KMS-11 (cell line): ENCODE measurements around the gene NKX2-1.
"Not testable (repeated sequence)": the region's sequence is repeated elsewhere in the genome, so short reads cannot be mapped to it uniquely, and the experiment has no call there.

Experiments
- H2AFZ ChIP-seq: fragments of 200-600 bp; sonication (generic); 2 replicates; pipeline ENCODE4 v1.6.1; 2016; ENCODE audit warnings: antibody characterized with exemption, mixed run types, low read depth
- H3K27ac ChIP-seq: fragments of 200-600 bp; sonication (generic); 2 replicates; pipeline ENCODE4 v1.6.1; 2016; ENCODE audit warnings: mild to moderate bottlenecking, mixed run types
- H3K27me3 ChIP-seq: fragments of 200-600 bp; sonication (generic); 2 replicates; pipeline ENCODE4 v1.6.1; 2017; ENCODE audit warnings: mild to moderate bottlenecking, low read depth, mixed run types, moderate library complexity; ENCODE audit not compliant: insufficient read depth
- H3K36me3 ChIP-seq: fragments of 200-600 bp; sonication (generic); 2 replicates; pipeline ENCODE4 v1.6.1; 2017; ENCODE audit warnings: mild to moderate bottlenecking, mixed run types; ENCODE audit not compliant: insufficient read depth
- H3K4me1 ChIP-seq: fragments of 200-600 bp; sonication (generic); 2 replicates; pipeline ENCODE4 v1.6.1; 2016; ENCODE audit warnings: mild to moderate bottlenecking, low read depth, mixed run types; ENCODE audit not compliant: poor library complexity, severe bottlenecking
- H3K4me2 ChIP-seq: fragments of 200-600 bp; sonication (generic); 2 replicates; pipeline ENCODE4 v1.7.0; 2016; ENCODE audit warnings: mild to moderate bottlenecking, mixed run types
- H3K4me3 ChIP-seq: fragments of 200-600 bp; sonication (generic); IDR thresholded peaks from 2 replicates; pipeline ENCODE4 v1.6.1; 2017; ENCODE audit warnings: low read depth, low read length, mixed read lengths; ENCODE audit not compliant: insufficient read depth
- H3K79me2 ChIP-seq: fragments of 200-600 bp; sonication (generic); 2 replicates; pipeline ENCODE4 v1.6.1; 2016; ENCODE audit warnings: low read depth, mixed run types; ENCODE audit not compliant: insufficient read depth
- H3K9ac ChIP-seq: fragments of 200-600 bp; sonication (generic); 2 replicates; pipeline ENCODE4 v1.6.1; 2016; ENCODE audit warnings: mild to moderate bottlenecking, mixed run types
- H4K20me1 ChIP-seq: fragments of 200-600 bp; sonication (generic); 2 replicates; pipeline ENCODE4 v1.6.1; 2016; ENCODE audit warnings: mild to moderate bottlenecking, mixed run types; ENCODE audit not compliant: insufficient read depth
- TF ChIP-seq, protein P1 (sequence below): fragments of 200-600 bp; sonication (generic); conservative IDR thresholded peaks from 2 replicates; pipeline ENCODE4 v1.6.1; 2017; ENCODE audit warnings: low read depth, mild to moderate bottlenecking, antibody characterized with exemption, low read length, moderate library complexity, mixed read lengths

Gene NKX2-1

DNA sequence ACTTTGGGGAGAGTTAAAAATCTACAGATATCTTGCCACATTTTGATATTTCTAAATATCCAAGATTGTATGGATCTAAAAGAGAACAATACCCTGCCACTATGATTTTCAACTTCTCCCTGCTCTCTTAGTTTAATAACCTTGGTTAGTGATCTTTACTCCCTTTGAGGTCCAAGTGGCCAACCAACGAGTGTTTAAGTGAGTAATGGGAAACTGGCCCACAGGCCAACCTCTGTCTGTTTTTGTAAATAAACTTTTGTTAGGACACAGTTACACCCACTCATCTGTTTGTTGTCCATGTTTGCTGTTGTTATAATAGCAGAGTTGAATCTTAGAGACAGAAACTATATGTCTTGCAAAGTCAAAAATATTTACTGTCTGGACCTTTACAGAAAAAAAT is 30.9 kb upstream of the NKX2-1 start:
- Histone ChIP-seq H3K79me2 (no peaks in the 10 kb centered on the region), H3K4me2 (no peak overlapping the region), H3K4me3 (no peak overlapping the region), H3K36me3 (no peaks in the 10 kb centered on the region), H3K9ac (no peak overlapping the region), H2AFZ (no peak overlapping the region), H3K27me3 (no peaks in the 10 kb centered on the region), H3K27ac (no peak overlapping the region), H3K4me1 (no peaks in the 10 kb centered on the region), H4K20me1 (no peaks in the 10 kb centered on the region)
- TF ChIP-seq, protein P1, sequence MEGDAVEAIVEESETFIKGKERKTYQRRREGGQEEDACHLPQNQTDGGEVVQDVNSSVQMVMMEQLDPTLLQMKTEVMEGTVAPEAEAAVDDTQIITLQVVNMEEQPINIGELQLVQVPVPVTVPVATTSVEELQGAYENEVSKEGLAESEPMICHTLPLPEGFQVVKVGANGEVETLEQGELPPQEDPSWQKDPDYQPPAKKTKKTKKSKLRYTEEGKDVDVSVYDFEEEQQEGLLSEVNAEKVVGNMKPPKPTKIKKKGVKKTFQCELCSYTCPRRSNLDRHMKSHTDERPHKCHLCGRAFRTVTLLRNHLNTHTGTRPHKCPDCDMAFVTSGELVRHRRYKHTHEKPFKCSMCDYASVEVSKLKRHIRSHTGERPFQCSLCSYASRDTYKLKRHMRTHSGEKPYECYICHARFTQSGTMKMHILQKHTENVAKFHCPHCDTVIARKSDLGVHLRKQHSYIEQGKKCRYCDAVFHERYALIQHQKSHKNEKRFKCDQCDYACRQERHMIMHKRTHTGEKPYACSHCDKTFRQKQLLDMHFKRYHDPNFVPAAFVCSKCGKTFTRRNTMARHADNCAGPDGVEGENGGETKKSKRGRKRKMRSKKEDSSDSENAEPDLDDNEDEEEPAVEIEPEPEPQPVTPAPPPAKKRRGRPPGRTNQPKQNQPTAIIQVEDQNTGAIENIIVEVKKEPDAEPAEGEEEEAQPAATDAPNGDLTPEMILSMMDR = no peak

GRCh38 chr14:36544280-36544679 is 24.2 kb upstream of the NKX2-1 start:
- H3K4me2 ChIP-seq, H3K36me3 ChIP-seq: not testable (repeated sequence)

DNA sequence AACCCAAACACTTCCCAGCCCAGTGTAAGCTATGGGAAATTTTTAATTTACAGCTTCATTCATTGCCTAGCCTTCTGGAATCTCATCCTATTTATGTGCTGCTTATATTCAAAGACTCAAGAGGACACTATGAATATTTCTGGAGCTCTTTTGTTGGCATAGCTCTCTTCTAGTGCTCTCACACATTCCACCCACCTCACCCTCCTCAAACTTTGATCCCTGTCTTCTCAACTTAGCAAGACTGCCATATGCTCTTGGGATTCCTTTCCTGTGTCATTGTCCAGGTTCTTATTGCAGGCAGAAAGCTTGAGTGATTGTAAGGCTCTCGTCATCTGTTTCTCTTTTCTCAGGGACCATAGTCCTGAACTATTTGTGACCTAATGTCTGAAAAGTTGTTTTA is 18.0 kb upstream of the NKX2-1 start:
- H3K27me3 ChIP-seq = no peaks in the 10 kb centered on the region
- H3K9ac ChIP-seq = no peak overlapping the region
- H2AFZ ChIP-seq = no peak overlapping the region
- H3K4me3 ChIP-seq = no peak overlapping the region
- no peaks in the 10 kb centered on the region for H4K20me1 ChIP-seq
- no peaks in the 10 kb centered on the region for H3K79me2 ChIP-seq
- TF ChIP-seq, protein P1 = no peak
- H3K27ac ChIP-seq = no peak overlapping the region
- no peaks in the 10 kb centered on the region for H3K36me3 ChIP-seq
- H3K4me1 ChIP-seq = no peaks in the 10 kb centered on the region
- H3K4me2 ChIP-seq = no peak overlapping the region

More at GRCh38 chr14:36544280-36544679, 24.2 kb upstream of the NKX2-1 start:
- H3K9ac ChIP-seq, H3K4me3 ChIP-seq, H3K27ac ChIP-seq, H3K4me1 ChIP-seq, H2AFZ ChIP-seq, H3K79me2 ChIP-seq, H4K20me1 ChIP-seq, H3K27me3 ChIP-seq: not testable (repeated sequence)

GRCh38 chr14:36529062-36529461 is 9.0 kb upstream of the NKX2-1 start:
- Histone ChIP-seq H4K20me1 (no peaks in the 10 kb centered on the region), H3K4me1 (no peaks in the 10 kb centered on the region), H3K36me3 (no peaks in the 10 kb centered on the region), H3K27me3 (no peaks in the 10 kb centered on the region), H3K27ac (no peak overlapping the region), H3K79me2 (no peaks in the 10 kb centered on the region), H3K9ac (no peak overlapping the region), H2AFZ (no peak overlapping the region), H3K4me2 (no peak overlapping the region), H3K4me3 (no peak overlapping the region)
- TF ChIP-seq, protein P1 = no peak

GRCh38 chr14:36525746-36526099 is 5.7 kb upstream of the NKX2-1 start:
- H3K27me3 ChIP-seq = no peaks in the 10 kb centered on the region
- H3K4me2 ChIP-seq = no peak overlapping the region
- no peaks in the 10 kb centered on the region for H3K4me1 ChIP-seq
- no peak overlapping the region for H2AFZ ChIP-seq
- TF ChIP-seq, protein P1 = no peak
- no peak overlapping the region for H3K9ac ChIP-seq
- H3K79me2 ChIP-seq = no peaks in the 10 kb centered on the region
- H3K4me3 ChIP-seq = no peak overlapping the region
- no peak overlapping the region for H3K27ac ChIP-seq
- H3K36me3 ChIP-seq = no peaks in the 10 kb centered on the region
- H4K20me1 ChIP-seq = no peaks in the 10 kb centered on the region
